Astrocyte (in vitro differentiated cells and primary cell): ENCODE measurements around the gene ESAM. TPM values are rescaled to one million over a fixed set of nuclear protein-coding genes. Genes with fewer than 3 reads are reported as not detected.
A peak's percentile ranks its signal among the peaks of the same experiment; 100 is the strongest.

Source experiments
- DNase-seq: peaks from one replicate; pipeline ENCODE4 v3.0.0-alpha.2; 2010; ENCODE audit warnings: low read depth
- FAIRE-seq: peaks from 2 replicates; lab custom pipeline; 2011; peaks lifted over from hg19 to GRCh38; lab: Jason Lieb, UNC
- H2AFZ ChIP-seq: 2 replicates; pipeline ENCODE4 v1.6.0; 2012; ENCODE audit warnings: low read depth, low read length, inconsistent platforms
- H3K27ac ChIP-seq: 2 replicates; pipeline ENCODE4 v1.5.1; 2011; ENCODE audit warnings: low read depth, low read length, inconsistent platforms
- H3K27me3 ChIP-seq: 2 replicates; pipeline ENCODE4 v1.6.0; 2011; ENCODE audit warnings: low read length, inconsistent platforms; ENCODE audit not compliant: insufficient read depth
- H3K36me3 ChIP-seq: 2 replicates; pipeline ENCODE4 v1.5.1; 2011; ENCODE audit warnings: low read length, inconsistent platforms; ENCODE audit not compliant: insufficient read depth
- H3K4me1 ChIP-seq: 2 replicates; pipeline ENCODE4 v1.5.1; 2011; ENCODE audit warnings: low read length, inconsistent platforms; ENCODE audit not compliant: insufficient read depth
- H3K4me2 ChIP-seq: 2 replicates; pipeline ENCODE4 v1.6.0; 2012; ENCODE audit warnings: low read length, inconsistent platforms
- H3K4me3 ChIP-seq: 2 replicates; pipeline ENCODE4 v1.5.1; 2011; ENCODE audit warnings: low read depth, mild to moderate bottlenecking, low read length, inconsistent platforms; ENCODE audit not compliant: insufficient read depth
- H3K79me2 ChIP-seq: 2 replicates; pipeline ENCODE4 v1.6.0; 2012; ENCODE audit warnings: mild to moderate bottlenecking, low read length, inconsistent platforms; ENCODE audit not compliant: insufficient read depth
- H3K9ac ChIP-seq: 2 replicates; pipeline ENCODE4 v1.6.0; 2012; ENCODE audit warnings: mild to moderate bottlenecking, low read length, inconsistent platforms
- H3K9me3 ChIP-seq: 2 replicates; pipeline ENCODE4 v1.5.1; 2012; ENCODE audit warnings: low read depth, mild to moderate bottlenecking, low read length, inconsistent platforms; ENCODE audit not compliant: insufficient read depth
- H4K20me1 ChIP-seq: 2 replicates; pipeline ENCODE4 v1.6.0; 2012; ENCODE audit warnings: low read length, inconsistent platforms; ENCODE audit not compliant: insufficient read depth
- H3K27ac Mint-ChIP-seq: one replicate; pipeline ENCODE4 v1.8.0; 2021; ENCODE audit warnings: mild to moderate bottlenecking, mixed read lengths; ENCODE audit not compliant: unreplicated experiment
- H3K27me3 Mint-ChIP-seq: one replicate; pipeline ENCODE4 v1.8.0; 2021; ENCODE audit warnings: low read depth, mixed read lengths; ENCODE audit not compliant: unreplicated experiment
- H3K36me3 Mint-ChIP-seq: one replicate; pipeline ENCODE4 v1.8.0; 2021; ENCODE audit warnings: low read depth, mixed read lengths; ENCODE audit not compliant: unreplicated experiment
- H3K4me1 Mint-ChIP-seq: one replicate; pipeline ENCODE4 v1.8.0; 2021; ENCODE audit warnings: low read depth, mixed read lengths; ENCODE audit not compliant: unreplicated experiment
- H3K4me3 Mint-ChIP-seq: one replicate; pipeline ENCODE4 v1.8.0; 2021; ENCODE audit warnings: mild to moderate bottlenecking, moderate library complexity, mixed read lengths; ENCODE audit not compliant: unreplicated experiment
- H3K9me3 Mint-ChIP-seq: one replicate; pipeline ENCODE4 v1.8.0; 2021; ENCODE audit warnings: mild to moderate bottlenecking, mixed read lengths; ENCODE audit not compliant: unreplicated experiment
- CTCF ChIP-seq: IDR thresholded peaks from 2 replicates; pipeline ENCODE4 v1.5.1; 2011; ENCODE audit warnings: low read depth, mild to moderate bottlenecking, inconsistent platforms, low read length, moderate library complexity; ENCODE audit not compliant: insufficient read depth
- EZH2 ChIP-seq: IDR thresholded peaks from 2 replicates; pipeline ENCODE4 v1.6.1; 2012; ENCODE audit warnings: mild to moderate bottlenecking, low read length, inconsistent platforms; ENCODE audit not compliant: insufficient read depth
- total RNA-seq: library from RNA; stranded (reverse); gene quantifications from 2 replicates; pipeline ENCODE4 v1.2.1, GENCODE V29; 2021

Gene ESAM
- total RNA-seq, 1 donor from 2014 or later, result 22.0 TPM

DNA sequence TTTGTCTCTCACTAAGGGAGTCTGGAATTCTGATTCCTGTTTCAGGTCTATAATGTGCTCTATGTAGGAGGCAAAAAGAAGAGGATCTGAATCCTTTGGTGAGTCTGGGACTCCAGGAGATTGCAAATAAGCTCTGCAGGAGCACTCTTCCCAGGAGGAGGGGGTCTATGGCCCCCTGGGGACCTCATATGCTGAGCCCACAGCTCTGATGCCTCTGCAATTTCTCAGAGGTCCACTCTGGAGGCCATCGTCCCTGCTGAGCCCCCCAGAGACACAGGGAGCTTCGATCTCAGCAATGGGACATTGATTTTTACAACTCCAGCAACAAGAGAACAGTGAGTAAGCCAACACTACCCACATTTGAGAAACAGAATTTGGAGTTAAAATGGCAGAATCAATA, 42.6 kb downstream of the ESAM start:
- no peak overlapping the region for H3K9ac ChIP-seq
- no peak for FAIRE-seq
- peaks cover 52% of the 10 kb centered on the region for H3K27me3 Mint-ChIP-seq

DNA sequence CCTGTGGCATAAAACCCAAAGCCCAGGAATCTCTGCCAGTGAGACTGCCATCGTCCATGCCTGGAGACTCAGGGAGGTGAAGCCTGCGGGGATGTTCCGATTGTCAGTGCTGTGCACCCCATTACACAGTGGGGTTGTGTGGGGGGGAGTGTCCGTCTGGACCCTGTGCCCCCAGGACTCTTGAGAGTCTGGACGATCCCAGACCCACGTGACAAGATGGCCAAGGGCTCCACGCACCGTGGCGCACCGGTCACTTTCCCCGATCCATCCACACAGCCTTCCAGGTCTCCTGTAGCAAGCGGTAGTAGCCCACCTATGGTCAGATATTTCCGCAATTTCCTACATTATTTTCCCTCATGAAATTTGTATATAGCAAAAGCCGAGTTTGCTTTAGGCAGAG, 43.3 kb downstream of the ESAM start:
- Histone ChIP-seq H3K9me3 (no peaks in the 10 kb centered on the region), H2AFZ (no peak overlapping the region), H3K36me3 (no peaks in the 10 kb centered on the region), H3K4me3 (peak overlapping the region; percentile 54), H3K4me2 (peak overlapping the region; percentile 95), H3K27ac (no peak overlapping the region), H3K79me2 (no peaks in the 10 kb centered on the region), H3K27me3 (peaks cover 30% of the 10 kb centered on the region), H3K4me1 (peaks cover 16% of the 10 kb centered on the region), H4K20me1 (no peaks in the 10 kb centered on the region), H3K9ac (no peak overlapping the region)
- FAIRE-seq (no peak), DNase-seq (no peak)
- Mint-ChIP-seq H3K9me3 (peaks cover 4% of the 10 kb centered on the region), H3K4me3 (no peak overlapping the region), H3K27me3 (peaks cover 59% of the 10 kb centered on the region), H3K27ac (no peak overlapping the region), H3K4me1 (peaks cover 26% of the 10 kb centered on the region), H3K36me3 (peaks cover 2% of the 10 kb centered on the region)
- no peak for TF ChIP-seq EZH2
- TF ChIP-seq CTCF, result no peak

More for the DNA sequence above, 42.6 kb downstream of the ESAM start:
- no peak overlapping the region for H3K27ac Mint-ChIP-seq
- Histone ChIP-seq H3K27me3 (peaks cover 30% of the 10 kb centered on the region), H3K4me3 (no peak overlapping the region), H2AFZ (no peak overlapping the region), H4K20me1 (no peaks in the 10 kb centered on the region), H3K4me1 (peaks cover 16% of the 10 kb centered on the region), H3K79me2 (no peaks in the 10 kb centered on the region), H3K27ac (no peak overlapping the region), H3K36me3 (no peaks in the 10 kb centered on the region), H3K9me3 (no peaks in the 10 kb centered on the region), H3K4me2 (no peak overlapping the region)
- H3K9me3 Mint-ChIP-seq, result peaks cover 5% of the 10 kb centered on the region
- TF ChIP-seq EZH2 (no peak), CTCF (no peak)
- no peak overlapping the region for H3K4me3 Mint-ChIP-seq
- no peak for DNase-seq
- peaks cover 2% of the 10 kb centered on the region for H3K36me3 Mint-ChIP-seq
- peaks cover 27% of the 10 kb centered on the region for H3K4me1 Mint-ChIP-seq

DNA sequence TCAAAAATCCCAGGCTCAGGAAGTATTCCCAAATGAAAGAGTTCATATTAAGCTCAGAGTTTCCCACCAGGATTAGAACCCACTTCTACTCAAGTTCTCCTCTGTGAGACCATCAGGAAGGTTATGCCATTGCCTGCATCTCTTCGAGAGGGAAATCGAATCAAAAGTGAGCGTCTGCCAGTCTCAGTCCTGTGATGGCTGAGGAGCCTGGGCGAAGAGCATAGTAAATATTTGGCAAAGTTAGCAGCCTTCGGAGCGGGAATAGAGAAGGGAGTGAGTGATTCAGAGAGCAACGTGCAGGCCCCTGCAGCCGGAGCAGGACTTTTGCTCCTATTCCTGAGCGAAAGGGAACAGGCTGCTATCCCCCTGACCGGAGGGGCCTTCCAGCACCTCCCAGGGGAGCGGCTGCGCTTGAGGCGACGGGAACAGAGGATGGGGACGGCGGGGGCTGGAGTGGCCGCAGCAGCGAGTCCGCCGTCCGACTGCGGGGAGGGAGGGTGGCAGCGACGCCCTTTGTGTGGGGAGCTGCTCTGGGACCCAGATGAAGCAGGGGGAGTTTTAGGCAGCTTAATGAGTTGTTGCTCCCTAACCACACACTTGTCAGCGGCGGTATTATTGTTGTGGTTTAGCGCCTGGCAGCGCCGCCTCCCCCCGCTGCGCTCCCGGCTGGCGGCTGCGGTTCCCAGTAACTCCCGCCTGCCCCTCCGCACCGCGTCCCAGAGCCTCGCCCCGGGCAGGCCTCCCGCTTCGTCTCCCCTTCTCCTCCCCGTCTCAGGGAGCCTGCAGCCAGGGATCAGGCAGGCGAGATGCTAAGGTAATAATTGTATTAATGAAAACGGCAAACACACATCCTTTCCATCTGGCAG, 44.1 kb downstream of the ESAM start:
- H3K4me1 ChIP-seq, result peaks cover 16% of the 10 kb centered on the region
- no peak overlapping the region for H3K27ac Mint-ChIP-seq
- H3K9me3 Mint-ChIP-seq, result peaks cover 3% of the 10 kb centered on the region
- H3K79me2 ChIP-seq, result no peaks in the 10 kb centered on the region
- no peaks in the 10 kb centered on the region for H3K9me3 ChIP-seq
- DNase-seq, result peak; percentile 31
- H3K4me1 Mint-ChIP-seq, result peaks cover 26% of the 10 kb centered on the region
- H4K20me1 ChIP-seq, result no peaks in the 10 kb centered on the region
- peaks cover 2% of the 10 kb centered on the region for H3K36me3 Mint-ChIP-seq
- TF ChIP-seq EZH2 (no peak), CTCF (no peak)
- H3K36me3 ChIP-seq, result no peaks in the 10 kb centered on the region
- FAIRE-seq, result no peak
- H3K27me3 ChIP-seq, result peaks cover 24% of the 10 kb centered on the region
- H3K4me2 ChIP-seq, result peak overlapping the region; percentile 95
- H3K27me3 Mint-ChIP-seq, result peaks cover 55% of the 10 kb centered on the region
- peak overlapping the region; percentile 10 for H3K9ac ChIP-seq
- peak overlapping the region; percentile 72 for H2AFZ ChIP-seq
- H3K4me3 ChIP-seq, result peak overlapping the region; percentile 54
- peak overlapping the region; percentile 77 for H3K4me3 Mint-ChIP-seq
- no peak overlapping the region for H3K27ac ChIP-seq
